ENCODE measurements around the gene EPM2A. TPM values are rescaled to one million over a fixed set of nuclear protein-coding genes. Genes with fewer than 3 reads are reported as not detected.

EPM2A gene
- total RNA-seq, 1 donor from 2014 or later = 5.9 TPM

GRCh38 chr6:145603991-145604390, 131.3 kb downstream of the EPM2A start:
- DNase-seq (ENCODE audit: low read depth in 2 of 2) = no peak

- DNase-seq (ENCODE audit: low read depth in 2 of 2) = no peak
Observed at GRCh38 chr6:145603424-145603833, 131.9 kb downstream of the EPM2A start.

- no peak for DNase-seq (ENCODE audit: low read depth in 2 of 2)
Observed at GRCh38 chr6:145602726-145603326, 132.5 kb downstream of the EPM2A start.

GRCh38 chr6:145601397-145601796, 133.9 kb downstream of the EPM2A start:
- DNase-seq (ENCODE audit: low read depth in 2 of 2) = no peak

GRCh38 chr6:145600299-145600698, 135.0 kb downstream of the EPM2A start:
- no peak for DNase-seq (ENCODE audit: low read depth in 2 of 2)

GRCh38 chr6:145588981-145589380, 146.3 kb downstream of the EPM2A start:
- no peak for DNase-seq (ENCODE audit: low read depth in 2 of 2)

GRCh38 chr6:145587334-145587733, 148.0 kb downstream of the EPM2A start:
- DNase-seq (ENCODE audit: low read depth in 2 of 2) = no peak

- no peak for DNase-seq (ENCODE audit: low read depth in 2 of 2)
Observed at GRCh38 chr6:145583753-145584152, 151.6 kb downstream of the EPM2A start.

Other genes starting within 250 kb of the EPM2A start
- 11.4 and 11.6 TPM in 2 replicates for gene FBXO30, start 79.3 kb upstream of the EPM2A start, total RNA-seq
- gene SHPRH, start 228.8 kb upstream of the EPM2A start, total RNA-seq = 10.1 and 11.1 TPM in 2 replicates

All from dermis microvascular lymphatic vessel endothelial cell (primary cell).